Breast epithelium (tissue), 3 donors: ENCODE results near the gene PARD6A.

Experiments used
- POLR2A ChIP-seq: fragments of 450-650 bp; IDR thresholded peaks from one replicate; pipeline ENCODE4 v1.6.1; 2016; ENCODE audit warnings: antibody characterized with exemption, mild to moderate bottlenecking, moderate library complexity
- POLR2AphosphoS5 ChIP-seq, 3 donors: sonication (generic); formaldehyde crosslinking; IDR thresholded peaks; one replicate each; pipeline ENCODE4 v1.6.1; 2017; ENCODE audit warnings: antibody characterized with exemption in 3 of 3
- TF ChIP-seq, protein P1 (sequence below), 3 donors: fragments of 450-650 bp; IDR thresholded peaks; one replicate each; pipeline ENCODE4 v1.5.1; 2016 to 2017; ENCODE audit warnings: antibody characterized with exemption in 3 of 3, mild to moderate bottlenecking in 3 of 3, moderate library complexity in 3 of 3

DNA sequence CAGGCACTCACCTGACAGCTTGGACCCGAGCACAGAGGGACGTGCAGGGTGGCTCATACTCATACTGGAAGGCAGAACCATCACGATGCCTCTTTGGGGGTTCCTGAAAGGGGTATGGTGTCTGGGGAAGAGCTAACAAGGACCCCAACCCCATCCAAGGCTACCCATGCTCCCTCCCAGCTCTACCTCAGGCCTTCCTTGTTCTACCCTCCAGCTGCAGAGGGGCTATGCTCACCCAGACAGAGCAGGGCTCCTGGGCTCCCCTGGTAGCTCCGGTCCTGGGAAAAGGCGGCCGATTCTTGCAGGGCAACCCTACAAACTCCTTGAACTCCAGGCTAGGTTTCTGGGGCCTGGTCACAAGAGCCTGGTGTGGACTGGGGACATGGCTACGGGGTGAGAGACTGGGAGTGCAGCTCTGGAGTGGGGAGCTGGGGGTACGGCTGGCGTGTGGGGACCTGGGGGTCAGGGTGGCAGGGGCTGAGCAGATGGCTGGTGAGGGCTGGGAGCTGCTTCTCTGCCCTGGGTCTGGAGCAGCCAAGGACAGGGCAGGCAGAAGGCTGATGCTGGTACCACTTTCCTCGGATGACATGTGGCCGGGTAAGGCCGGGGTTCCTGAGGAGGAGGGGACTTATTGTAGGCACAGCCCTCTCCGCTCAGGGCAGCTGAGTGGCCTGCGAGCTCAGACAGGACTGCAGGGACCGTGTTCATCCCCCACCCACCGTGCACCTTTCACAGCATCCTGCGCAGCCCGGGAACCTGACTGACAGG lies 2.8 kb upstream of the PARD6A start:
- TF ChIP-seq, protein P1, sequence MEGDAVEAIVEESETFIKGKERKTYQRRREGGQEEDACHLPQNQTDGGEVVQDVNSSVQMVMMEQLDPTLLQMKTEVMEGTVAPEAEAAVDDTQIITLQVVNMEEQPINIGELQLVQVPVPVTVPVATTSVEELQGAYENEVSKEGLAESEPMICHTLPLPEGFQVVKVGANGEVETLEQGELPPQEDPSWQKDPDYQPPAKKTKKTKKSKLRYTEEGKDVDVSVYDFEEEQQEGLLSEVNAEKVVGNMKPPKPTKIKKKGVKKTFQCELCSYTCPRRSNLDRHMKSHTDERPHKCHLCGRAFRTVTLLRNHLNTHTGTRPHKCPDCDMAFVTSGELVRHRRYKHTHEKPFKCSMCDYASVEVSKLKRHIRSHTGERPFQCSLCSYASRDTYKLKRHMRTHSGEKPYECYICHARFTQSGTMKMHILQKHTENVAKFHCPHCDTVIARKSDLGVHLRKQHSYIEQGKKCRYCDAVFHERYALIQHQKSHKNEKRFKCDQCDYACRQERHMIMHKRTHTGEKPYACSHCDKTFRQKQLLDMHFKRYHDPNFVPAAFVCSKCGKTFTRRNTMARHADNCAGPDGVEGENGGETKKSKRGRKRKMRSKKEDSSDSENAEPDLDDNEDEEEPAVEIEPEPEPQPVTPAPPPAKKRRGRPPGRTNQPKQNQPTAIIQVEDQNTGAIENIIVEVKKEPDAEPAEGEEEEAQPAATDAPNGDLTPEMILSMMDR (IDR thresholded peaks at IDR 0.05): no peak
- TF ChIP-seq POLR2A (no peak), POLR2AphosphoS5 (IDR thresholded peaks at IDR 0.05) (no peak)
